Right lobe of liver (tissue), 4 donors: Measurements from ENCODE around the gene CCL14.
A peak's percentile ranks its signal among the peaks of the same experiment; 100 is the strongest.

Source experiments
- POLR2A ChIP-seq: fragments of 450-650 bp; IDR thresholded peaks from one replicate; pipeline ENCODE4 v1.6.1; 2017; ENCODE audit warnings: antibody characterized with exemption, mild to moderate bottlenecking
- TF ChIP-seq, protein P1 (sequence below), 4 donors: fragments of 200-600 bp in 3 of 4; fragments of 450-650 bp in 1 of 4; IDR thresholded peaks; one replicate each; pipeline versions ENCODE4 v1.5.1 to v1.8.0; 2016 to 2022; ENCODE audit warnings: antibody characterized with exemption in 4 of 4, mild to moderate bottlenecking in 2 of 4
- donor health status: DM: no; HTN: no; CAD: no.
- donor health status: DM: no; HTN: no; CAD: no.
- donor health status: DM: no; HTN: yes; CAD: no.

DNA sequence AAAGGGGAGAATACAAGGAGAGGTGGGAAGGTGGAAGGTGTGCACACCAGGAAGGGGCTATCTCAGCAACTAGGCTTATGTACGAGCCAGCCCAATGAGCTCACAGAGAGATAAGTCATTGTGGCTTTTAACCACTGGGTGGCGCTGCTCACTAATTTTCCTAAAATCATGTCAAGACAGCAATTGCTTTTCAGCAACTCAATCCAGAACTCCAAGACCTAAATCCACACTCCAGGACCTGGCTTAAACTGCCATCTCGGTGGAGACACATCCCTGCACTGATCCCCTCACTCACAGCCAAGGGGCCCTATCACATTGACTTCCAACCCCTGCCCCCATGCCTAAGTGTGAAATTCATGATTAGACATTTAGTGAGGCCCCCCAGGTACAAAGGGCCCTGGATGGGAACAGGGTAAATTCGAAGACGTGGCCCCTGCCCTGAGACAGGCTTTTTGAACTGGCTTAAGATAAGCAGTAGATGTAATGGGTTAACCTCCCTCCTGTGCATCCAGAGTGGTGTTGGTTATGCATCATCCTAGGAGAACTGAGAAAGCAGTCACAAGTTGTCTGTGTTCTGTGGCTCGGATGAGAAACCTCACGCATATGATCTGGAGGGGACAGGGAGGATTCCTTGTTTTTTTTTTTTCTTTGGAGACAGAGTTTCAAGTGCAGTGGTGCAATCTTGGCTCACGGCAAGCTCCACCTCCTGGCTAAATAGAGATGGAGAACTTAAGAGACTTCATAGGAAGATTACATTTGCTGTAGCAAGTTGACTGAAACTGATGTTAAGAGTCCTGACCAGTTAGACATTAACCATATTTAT, 16.8 kb downstream of the CCL14 start:
- TF ChIP-seq, protein P1, sequence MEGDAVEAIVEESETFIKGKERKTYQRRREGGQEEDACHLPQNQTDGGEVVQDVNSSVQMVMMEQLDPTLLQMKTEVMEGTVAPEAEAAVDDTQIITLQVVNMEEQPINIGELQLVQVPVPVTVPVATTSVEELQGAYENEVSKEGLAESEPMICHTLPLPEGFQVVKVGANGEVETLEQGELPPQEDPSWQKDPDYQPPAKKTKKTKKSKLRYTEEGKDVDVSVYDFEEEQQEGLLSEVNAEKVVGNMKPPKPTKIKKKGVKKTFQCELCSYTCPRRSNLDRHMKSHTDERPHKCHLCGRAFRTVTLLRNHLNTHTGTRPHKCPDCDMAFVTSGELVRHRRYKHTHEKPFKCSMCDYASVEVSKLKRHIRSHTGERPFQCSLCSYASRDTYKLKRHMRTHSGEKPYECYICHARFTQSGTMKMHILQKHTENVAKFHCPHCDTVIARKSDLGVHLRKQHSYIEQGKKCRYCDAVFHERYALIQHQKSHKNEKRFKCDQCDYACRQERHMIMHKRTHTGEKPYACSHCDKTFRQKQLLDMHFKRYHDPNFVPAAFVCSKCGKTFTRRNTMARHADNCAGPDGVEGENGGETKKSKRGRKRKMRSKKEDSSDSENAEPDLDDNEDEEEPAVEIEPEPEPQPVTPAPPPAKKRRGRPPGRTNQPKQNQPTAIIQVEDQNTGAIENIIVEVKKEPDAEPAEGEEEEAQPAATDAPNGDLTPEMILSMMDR (IDR thresholded peaks at IDR 0.05) = peak; percentile 87 to 93 (median 90)
- TF ChIP-seq POLR2A = no peak
